T-cell (primary cell): ENCODE measurements around the gene GNE. TPM values are rescaled to one million over a fixed set of nuclear protein-coding genes. Genes with fewer than 3 reads are reported as not detected.
"Not testable (repeated sequence)": the region's sequence is repeated elsewhere in the genome, so short reads cannot be mapped to it uniquely, and the experiment has no call there.

Source experiments
- ATAC-seq, 4 experiments: fragments of 200-7000 bp in 3 of 4; fragments of 150-1000 bp in 1 of 4; cut with Tn5 transposase; replicated peaks in 1 of 4; 1 replicate in 3 of 4; 2 replicates in 1 of 4; pipeline ENCODE4 v1.10.0; 2021; ENCODE audit warnings: moderate library complexity in 3 of 4, mild to moderate bottlenecking in 2 of 4, moderate number of reproducible peaks in 1 of 4
- CTCF ChIA-PET, 2 donors: fragments of 300-600 bp; sonication (Branson Sonifier 250); formaldehyde crosslinking; loops; one replicate each; lab custom pipeline; 2022; ENCODE audit warnings: antibody characterized with exemption in 2 of 2; lab: Charles Lee
- POLR2A ChIA-PET, 2 donors: fragments of 300-600 bp; sonication (Branson Sonifier 250); formaldehyde crosslinking; loops; one replicate each; lab custom pipeline; 2022; ENCODE audit warnings: antibody characterized with exemption in 2 of 2; lab: Charles Lee
- DNase-seq, 35 experiments: peaks; one replicate each; pipeline versions ENCODE4 v3.0.0 to v3.0.0-alpha.2; 2013 to 2023
- H3K27ac ChIP-seq: one replicate; pipeline ENCODE4 v1.5.1; 2013; ENCODE audit warnings: low read length
- H3K27me3 ChIP-seq, 2 experiments: replicated peaks in 1 of 2; 1 replicate in 1 of 2; 2 replicates in 1 of 2; pipeline versions ENCODE4 v1.6.1 to v1.7.0; 2013; ENCODE audit warnings: low read length in 1 of 2, mixed read lengths in 1 of 2; ENCODE audit not compliant: control insufficient read depth in 2 of 2, insufficient read depth in 2 of 2; ENCODE audit errors: extremely low read depth in 1 of 2
- H3K36me3 ChIP-seq, 2 donors: 1 replicate in 1 of 2; 2 replicates in 1 of 2; pipeline versions ENCODE4 v1.6.1 to v1.7.0; 2013; ENCODE audit warnings: low read length in 1 of 2; ENCODE audit not compliant: control insufficient read depth in 2 of 2, insufficient read depth in 1 of 2; ENCODE audit errors: extremely low read depth in 1 of 2
- H3K4me1 ChIP-seq, 2 experiments: 1 replicate in 1 of 2; 2 replicates in 1 of 2; pipeline versions ENCODE4 v1.6.1 to v1.7.0; 2013; ENCODE audit warnings: low read length in 2 of 2, mixed read lengths in 1 of 2; ENCODE audit not compliant: insufficient read depth in 2 of 2, control insufficient read depth in 1 of 2; ENCODE audit errors: extremely low read depth in 1 of 2
- H3K4me3 ChIP-seq, 2 donors: 1 replicate in 1 of 2; 2 replicates in 1 of 2; pipeline versions ENCODE4 v1.5.1 to v1.7.0; 2013; ENCODE audit warnings: mild to moderate bottlenecking in 2 of 2, low read length in 1 of 2, moderate library complexity in 1 of 2; ENCODE audit not compliant: control insufficient read depth in 1 of 2; ENCODE audit errors: extremely low read depth in 1 of 2
- H3K9me3 ChIP-seq: 2 replicates; pipeline ENCODE4 v1.7.0; 2013
- H3K27ac Mint-ChIP-seq, 2 donors: one replicate each; pipeline ENCODE4 v1.8.0; 2020 to 2021; ENCODE audit warnings: mild to moderate bottlenecking in 2 of 2, mixed read lengths in 2 of 2
- H3K27me3 Mint-ChIP-seq, 2 donors: one replicate each; pipeline ENCODE4 v1.8.0; 2021 to 2022; ENCODE audit warnings: mixed read lengths in 2 of 2
- H3K36me3 Mint-ChIP-seq: one replicate; pipeline ENCODE4 v1.8.0; 2021; ENCODE audit warnings: mixed read lengths
- H3K4me1 Mint-ChIP-seq, 3 donors: one replicate each; pipeline ENCODE4 v1.8.0; 2020 to 2022; ENCODE audit warnings: mixed read lengths in 3 of 3, mild to moderate bottlenecking in 1 of 3
- H3K4me3 Mint-ChIP-seq, 3 donors: one replicate each; pipeline ENCODE4 v1.8.0; 2020 to 2022; ENCODE audit warnings: mild to moderate bottlenecking in 3 of 3, mixed read lengths in 3 of 3, moderate library complexity in 3 of 3
- H3K9me3 Mint-ChIP-seq, 3 donors: one replicate each; pipeline ENCODE4 v1.8.0; 2020 to 2022; ENCODE audit warnings: mixed read lengths in 3 of 3
- WGBS: methylation state at CpG from one replicate; pipeline ENCODE4 v1.1.5; 2013; ENCODE audit warnings: missing lambda C conversion rate; ENCODE audit not compliant: insufficient coverage; 5-methylcytosine and 5-hydroxymethylcytosine counted together
- total RNA-seq, 35 experiments: library from RNA in 6 of 35; stranded (reverse) in 6 of 35; fragments of 120-200 nt in 1 of 35; gene quantifications; one replicate each; pipeline versions ENCODE4 v1.2.1 to v1.2.4 and lab custom pipeline; 2013 to 2026

Gene GNE
- total RNA-seq, 5 donors from 2014 or later (not counting 1 experiment from before 2014, with no cell fraction given), result 12.3 to 17.0 (median 14.9) TPM

DNA sequence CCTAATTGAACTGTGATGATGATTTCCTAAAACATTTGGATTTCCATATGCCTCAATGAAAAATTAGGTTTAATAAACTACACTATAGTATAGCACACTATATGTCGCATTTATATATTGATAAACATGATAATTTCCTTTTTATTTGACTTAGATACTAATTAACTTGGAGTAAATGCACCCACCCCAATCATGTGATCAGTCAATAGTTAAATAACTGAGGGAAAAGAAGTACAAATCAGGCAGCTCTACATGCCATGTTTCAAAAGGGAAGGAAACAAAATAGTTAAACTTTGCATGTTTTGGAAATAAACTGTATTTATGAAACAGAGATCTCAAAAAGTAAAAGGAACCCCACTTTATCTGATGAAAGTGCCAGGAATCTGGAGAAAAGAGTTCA is 18.0 kb upstream of the GNE start:
- H3K36me3 Mint-ChIP-seq, result no peaks in the 10 kb centered on the region
- no peaks in the 10 kb centered on the region for H3K27me3 Mint-ChIP-seq
- no peak for DNase-seq
- Histone ChIP-seq H3K4me1 (no peaks in the 10 kb centered on the region), H3K9me3 (no peaks in the 10 kb centered on the region), H3K27ac (no peak overlapping the region), H3K27me3 (no peaks in the 10 kb centered on the region), H3K4me3 (no peak overlapping the region), H3K36me3 (no peaks in the 10 kb centered on the region)
- ATAC-seq, result no peak
- no peaks in the 10 kb centered on the region for H3K4me1 Mint-ChIP-seq
- no peaks in the 10 kb centered on the region for H3K9me3 Mint-ChIP-seq
- CTCF ChIA-PET, result no interaction called here
- no peak overlapping the region for H3K4me3 Mint-ChIP-seq
- POLR2A ChIA-PET, result interaction anchor here in 1 of 2 donors (0.7 kb wide), 1 partner anchor 200 kb away, joined by 7 read pairs; no protein-coding TSS in a partner anchor
- H3K27ac Mint-ChIP-seq, result no peak overlapping the region
- WGBS, result no CpG with 5 or more reads among the region's 1 CpG

- CTCF ChIA-PET, result interaction anchor here in 1 of 2 donors (0.6 kb wide), 1 partner anchor 320 kb away, joined by 6 read pairs; no protein-coding TSS in a partner anchor
These were observed 16.8 kb upstream of the GNE start for GRCh38 chr9:36275060-36275459.

DNA sequence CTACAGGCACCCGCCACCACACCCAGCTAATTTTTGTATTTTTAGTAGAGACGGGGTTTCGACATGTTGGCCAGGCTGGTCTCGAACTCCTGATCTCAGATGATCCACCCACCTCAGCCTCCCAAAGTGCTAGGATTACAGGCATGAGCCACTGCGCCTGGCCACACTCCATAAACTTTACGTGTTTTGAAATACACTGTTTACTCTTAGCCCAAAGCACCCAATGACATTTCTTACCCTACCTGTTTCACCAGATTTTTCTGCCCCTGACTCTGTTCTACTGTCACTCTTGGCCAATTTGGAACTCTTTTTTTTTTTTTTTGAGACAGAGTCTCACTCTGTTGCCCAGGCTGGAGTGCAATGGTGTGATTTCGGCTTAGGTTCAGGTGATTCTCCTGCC is 15.1 kb upstream of the GNE start:
- not testable (repeated sequence) for ATAC-seq, H3K4me3 Mint-ChIP-seq

More at GRCh38 chr9:36275060-36275459, 16.8 kb upstream of the GNE start:
- no peak for DNase-seq
- Histone ChIP-seq H3K27ac (no peak overlapping the region), H3K4me1 (no peaks in the 10 kb centered on the region), H3K9me3 (no peaks in the 10 kb centered on the region), H3K27me3 (no peaks in the 10 kb centered on the region), H3K36me3 (no peaks in the 10 kb centered on the region), H3K4me3 (no peak overlapping the region)
- Mint-ChIP-seq H3K27ac (no peak overlapping the region), H3K4me1 (no peaks in the 10 kb centered on the region), H3K36me3 (no peaks in the 10 kb centered on the region), H3K27me3 (no peaks in the 10 kb centered on the region), H3K4me3 (no peak overlapping the region), H3K9me3 (no peaks in the 10 kb centered on the region)
- 100% methylated on average over 2 of the region's 3 CpGs for WGBS
- POLR2A ChIA-PET, result no interaction called here
- ATAC-seq, result no peak

DNA sequence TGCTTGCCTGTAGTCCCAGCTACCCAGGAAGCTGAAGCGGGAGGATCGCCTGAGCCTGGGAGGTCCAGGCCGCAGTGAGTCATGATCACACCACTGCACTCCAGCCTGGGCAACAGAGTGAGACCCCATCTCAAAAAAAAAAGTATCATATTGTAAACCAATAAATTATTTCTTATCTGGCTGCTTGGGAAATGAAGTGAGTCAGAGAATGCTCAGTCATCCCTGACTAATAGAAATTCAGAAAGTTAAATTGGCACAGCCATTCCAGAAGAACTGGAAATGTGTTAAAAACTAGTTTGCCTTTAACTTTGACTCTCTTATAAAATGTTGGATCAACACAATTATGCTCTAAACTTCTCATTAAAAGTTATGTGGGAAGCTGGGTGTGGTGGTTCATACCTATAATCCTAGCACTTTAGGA is 9.8 kb upstream of the GNE start:
- no peak overlapping the region for H3K4me3 ChIP-seq
- H3K9me3 ChIP-seq, result no peaks in the 10 kb centered on the region
- Mint-ChIP-seq H3K4me3 (no peak overlapping the region), H3K36me3 (no peaks in the 10 kb centered on the region), H3K4me1 (no peaks in the 10 kb centered on the region), H3K9me3 (no peaks in the 10 kb centered on the region), H3K27ac (no peak overlapping the region), H3K27me3 (no peaks in the 10 kb centered on the region)
- H3K27ac ChIP-seq, result no peak overlapping the region
- no peaks in the 10 kb centered on the region for H3K27me3 ChIP-seq
- ChIA-PET CTCF (interaction anchor here in 1 of 2 donors (0.9 kb wide), 1 partner anchor 55 kb away, joined by 3 read pairs; no protein-coding TSS in a partner anchor), POLR2A (no interaction called here)
- H3K36me3 ChIP-seq, result no peaks in the 10 kb centered on the region
- no CpG with 5 or more reads among the region's 3 CpGs for WGBS
- no peak for ATAC-seq
- DNase-seq, result no peak
- H3K4me1 ChIP-seq, result no peaks in the 10 kb centered on the region

More for the DNA sequence above, 15.1 kb upstream of the GNE start:
- not testable (repeated sequence) for H3K27me3 ChIP-seq, H3K4me1 ChIP-seq, H3K4me1 Mint-ChIP-seq, H3K9me3 Mint-ChIP-seq, DNase-seq, H3K36me3 ChIP-seq, H3K9me3 ChIP-seq, H3K4me3 ChIP-seq, H3K36me3 Mint-ChIP-seq, H3K27ac ChIP-seq, H3K27ac Mint-ChIP-seq, H3K27me3 Mint-ChIP-seq
- ChIA-PET POLR2A (interaction anchor here in 1 of 2 donors (0.6 kb wide), 1 partner anchor 18 kb away, joined by 4 read pairs; no protein-coding TSS in a partner anchor), CTCF (interaction anchor here (0.6 to 0.7 kb wide), 4 partner anchors 7 to 1348 kb away, joined by 3 to 6 read pairs (median 4); no protein-coding TSS in a partner anchor)
- 95% methylated on average over 2 of the region's 7 CpGs for WGBS

- Mint-ChIP-seq H3K27me3 (no peaks in the 10 kb centered on the region), H3K27ac (no peak overlapping the region), H3K4me1 (no peaks in the 10 kb centered on the region), H3K36me3 (no peaks in the 10 kb centered on the region), H3K9me3 (no peaks in the 10 kb centered on the region), H3K4me3 (no peak overlapping the region)
- Histone ChIP-seq H3K4me3 (no peak overlapping the region), H3K4me1 (no peaks in the 10 kb centered on the region), H3K27ac (no peak overlapping the region), H3K27me3 (no peaks in the 10 kb centered on the region), H3K36me3 (no peaks in the 10 kb centered on the region), H3K9me3 (no peaks in the 10 kb centered on the region)
- DNase-seq (no peak), ATAC-seq (no peak)
- WGBS, result 95% methylated on average over 21 of the region's 22 CpGs
- ChIA-PET CTCF (interaction anchor here in 1 of 2 donors (0.7 kb wide), 1 partner anchor 63 kb away, joined by 3 read pairs; no protein-coding TSS in a partner anchor), POLR2A (interaction anchor here in 1 of 2 donors (0.5 kb wide), 1 partner anchor 124 kb away, joined by 3 read pairs; no protein-coding TSS in a partner anchor)
These were observed 6.6 kb upstream of the GNE start for GRCh38 chr9:36264896-36265295.

DNA sequence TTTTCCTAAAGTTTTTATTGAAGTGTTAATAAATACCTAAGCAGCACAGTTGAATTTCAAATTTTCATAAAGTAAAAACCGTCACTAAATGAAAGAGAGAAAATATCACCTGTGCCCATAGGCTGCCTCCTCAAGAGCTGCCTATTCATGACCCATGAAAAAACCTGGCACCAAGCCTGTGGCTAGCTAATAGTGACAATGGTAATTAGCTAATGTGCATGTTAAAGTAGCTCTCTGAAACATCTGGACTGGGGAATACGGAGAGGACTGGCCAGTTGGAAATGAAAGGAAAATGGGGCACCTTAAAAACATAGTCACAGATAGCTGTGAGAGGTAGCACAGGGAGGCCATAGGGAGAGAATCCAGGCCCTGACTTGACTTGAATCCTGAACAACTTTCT is 5.4 kb upstream of the GNE start:
- CTCF ChIA-PET, result interaction anchor here (0.7 kb wide), 2 partner anchors 16 to 292 kb away, joined by 4 read pairs; no protein-coding TSS in a partner anchor
- WGBS, result 100% methylated on average over 1 of the region's 2 CpGs

More for the DNA sequence above, 5.4 kb upstream of the GNE start:
- no peak for ATAC-seq
- H3K9me3 Mint-ChIP-seq, result no peaks in the 10 kb centered on the region
- peaks cover 0 to 6% of the 10 kb centered on the region in 2 experiments for H3K4me1 ChIP-seq
- H3K4me3 Mint-ChIP-seq, result no peak overlapping the region
- H3K9me3 ChIP-seq, result no peaks in the 10 kb centered on the region
- H3K4me1 Mint-ChIP-seq, result peaks cover 0 to 2% (median 1%) of the 10 kb centered on the region in 3 donors
- no peaks in the 10 kb centered on the region for H3K36me3 Mint-ChIP-seq
- no peak overlapping the region for H3K27ac ChIP-seq
- H3K4me3 ChIP-seq, result no peak overlapping the region
- H3K36me3 ChIP-seq, result no peaks in the 10 kb centered on the region
- H3K27ac Mint-ChIP-seq, result no peak overlapping the region
- POLR2A ChIA-PET, result interaction anchor here in 1 of 2 donors (0.7 kb wide), 1 partner anchor 547 kb away, joined by 6 read pairs; no protein-coding TSS in a partner anchor
- no peaks in the 10 kb centered on the region for H3K27me3 ChIP-seq
- no peak for DNase-seq
- no peaks in the 10 kb centered on the region for H3K27me3 Mint-ChIP-seq
